ENCODE results near the gene KAT8.

- TF ChIP-seq CTCF (conservative IDR thresholded peaks at IDR 0.05; ENCODE audit: low read length) (no peak), EZH2phosphoT487 (IDR thresholded peaks at IDR 0.05; ENCODE audit: borderline replicate concordance, low read depth, low read length) (no peak)
These were observed 31.9 kb downstream of the KAT8 start for GRCh38 chr16:31149332-31149731.
